GM12892 (cell line): ENCODE results near the gene ZNF485.

Experiments
- POLR2A ChIP-seq: IDR thresholded peaks from 2 replicates; pipeline ENCODE4 v1.6.1; 2011; ENCODE audit warnings: low read depth, low read length, control low read depth
- POLR2AphosphoS5 ChIP-seq: IDR thresholded peaks from 2 replicates; pipeline ENCODE4 v1.6.1; 2011; ENCODE audit warnings: low read depth, low read length, control low read depth
- TAF1 ChIP-seq: IDR thresholded peaks from 2 replicates; pipeline ENCODE4 v1.6.1; 2011; ENCODE audit warnings: low read depth, mild to moderate bottlenecking, control low read depth, low read length, borderline replicate concordance

- TF ChIP-seq POLR2A: 0 out of 2 replicates have a peak, but pooled peaks have one; percentile 28
- TF ChIP-seq TAF1: no peak
- TF ChIP-seq POLR2AphosphoS5: no peak
These were observed 42.4 kb downstream of the ZNF485 start, which contains the start of gene ZNF32 for GRCh38 chr10:43648398-43649184.
